HT1080 (cell line): Measurements from ENCODE around the gene PCAT6. TPM values are rescaled to one million over a fixed set of nuclear protein-coding genes. Genes with fewer than 3 reads are reported as not detected.

Source experiments
- DNase-seq: peaks from one replicate; pipeline ENCODE4 v3.0.0-alpha.2; 2015; ENCODE audit warnings: low read depth
- small RNA-seq: library from RNA; depleted of rRNA; stranded (forward); fragments of <200 nt; gene quantifications from one replicate; pipeline ENCODE3, GENCODE V24; 2014
- total RNA-seq: library from RNA; depleted of rRNA; stranded (reverse); fragments of >200 nt; shearing (Covaris generic); gene quantifications from 2 replicates; pipeline ENCODE4 v1.2.3, GENCODE V29; 2014; rRNA removed

The PCAT6 gene
- total RNA-seq, 1 experiment from 2014 or later: not detected

DNA sequence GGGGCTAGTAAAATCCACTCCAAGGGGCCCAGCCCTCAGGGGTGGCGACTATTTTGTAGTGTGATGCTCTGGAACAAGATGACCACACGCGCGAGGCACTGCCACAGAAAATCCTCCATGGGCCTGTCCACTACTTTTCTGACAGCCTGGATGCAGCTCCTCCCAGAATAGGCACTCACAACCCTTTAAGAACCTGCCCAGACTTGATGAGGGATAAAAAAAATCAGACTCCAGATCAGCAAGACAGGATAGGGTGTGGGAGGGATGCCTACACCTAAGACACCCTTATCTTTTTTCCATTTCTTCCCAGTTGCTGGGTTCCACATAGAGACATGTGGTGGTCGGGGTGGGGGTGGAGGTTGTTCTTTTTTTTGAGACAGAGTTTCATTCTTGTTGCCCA lies 33.5 kb downstream of the PCAT6 start:
- DNase-seq: no peak

DNA sequence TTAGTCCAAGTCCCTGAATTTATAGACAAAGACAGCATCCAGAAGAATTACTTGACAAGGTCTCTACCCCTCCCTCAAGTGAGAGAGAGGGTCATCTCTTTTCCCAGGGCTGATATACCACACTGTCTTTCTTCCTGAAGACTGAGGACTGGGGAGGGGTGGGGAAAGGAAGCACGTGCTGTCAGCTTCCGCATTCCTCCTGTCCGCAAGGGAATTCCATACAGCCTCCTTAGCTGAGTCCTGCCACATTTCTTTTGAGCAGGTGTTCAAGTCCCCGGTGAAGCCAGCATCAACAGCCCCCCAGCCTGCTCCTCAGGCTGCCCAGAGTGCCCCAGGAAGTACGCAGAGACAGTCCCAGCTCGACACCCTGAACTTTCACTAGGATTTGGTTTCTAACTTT lies 34.2 kb downstream of the PCAT6 start:
- no peak for DNase-seq

DNA sequence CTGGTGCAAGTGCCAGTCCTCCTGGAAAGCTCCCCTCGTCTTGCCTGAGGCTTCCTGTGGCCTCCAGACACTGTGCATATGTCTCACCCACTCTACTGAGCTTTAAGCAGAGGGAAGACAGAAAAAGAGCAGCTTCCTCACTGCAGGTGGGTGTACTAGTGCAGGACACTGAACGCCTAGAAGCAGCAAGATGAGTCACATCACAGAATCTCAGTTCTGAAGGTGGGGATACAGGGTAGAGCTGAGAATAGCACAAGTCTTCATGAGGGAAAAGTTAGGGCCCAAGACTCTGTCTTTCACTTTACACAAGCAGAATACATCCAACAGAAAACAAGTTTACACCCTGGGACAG lies 37.4 kb downstream of the PCAT6 start:
- no peak for DNase-seq

DNA sequence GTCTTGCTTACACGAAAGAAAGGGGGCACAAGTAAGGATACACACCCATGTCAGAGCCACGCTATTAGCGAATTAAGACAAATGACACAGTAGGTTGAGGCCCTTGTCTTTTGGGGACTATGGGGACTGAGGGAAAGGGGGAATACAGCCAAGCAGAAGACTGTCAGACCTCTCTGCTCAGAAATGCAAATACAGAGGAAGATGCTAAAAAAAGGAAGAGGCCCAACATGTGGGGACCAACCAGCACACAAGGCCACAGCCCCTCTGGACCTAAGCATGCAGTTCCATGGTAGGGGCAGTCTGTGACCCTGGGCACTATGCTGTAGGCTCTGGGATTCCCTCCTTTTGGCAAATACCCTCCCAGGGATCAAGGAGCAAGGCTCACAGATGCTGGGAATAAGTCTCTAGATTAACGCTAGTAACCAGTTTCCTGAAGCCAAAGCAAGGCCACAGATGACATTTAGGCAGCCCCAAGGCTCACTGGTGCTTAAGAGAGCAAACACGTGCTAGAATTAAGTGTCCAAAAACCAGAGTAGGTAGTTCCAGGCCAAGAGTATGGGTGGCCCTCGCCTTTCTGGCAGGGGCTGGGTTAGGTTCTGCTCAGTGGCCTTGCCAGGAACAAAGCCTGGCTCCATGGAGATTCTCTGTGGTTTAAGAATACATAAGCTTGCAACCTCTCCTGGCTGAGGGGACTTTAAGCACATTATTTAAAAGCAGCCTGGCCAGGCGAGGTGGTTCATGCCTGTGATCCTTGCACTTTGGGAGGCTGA lies 40.0 kb downstream of the PCAT6 start:
- no peak for DNase-seq

DNA sequence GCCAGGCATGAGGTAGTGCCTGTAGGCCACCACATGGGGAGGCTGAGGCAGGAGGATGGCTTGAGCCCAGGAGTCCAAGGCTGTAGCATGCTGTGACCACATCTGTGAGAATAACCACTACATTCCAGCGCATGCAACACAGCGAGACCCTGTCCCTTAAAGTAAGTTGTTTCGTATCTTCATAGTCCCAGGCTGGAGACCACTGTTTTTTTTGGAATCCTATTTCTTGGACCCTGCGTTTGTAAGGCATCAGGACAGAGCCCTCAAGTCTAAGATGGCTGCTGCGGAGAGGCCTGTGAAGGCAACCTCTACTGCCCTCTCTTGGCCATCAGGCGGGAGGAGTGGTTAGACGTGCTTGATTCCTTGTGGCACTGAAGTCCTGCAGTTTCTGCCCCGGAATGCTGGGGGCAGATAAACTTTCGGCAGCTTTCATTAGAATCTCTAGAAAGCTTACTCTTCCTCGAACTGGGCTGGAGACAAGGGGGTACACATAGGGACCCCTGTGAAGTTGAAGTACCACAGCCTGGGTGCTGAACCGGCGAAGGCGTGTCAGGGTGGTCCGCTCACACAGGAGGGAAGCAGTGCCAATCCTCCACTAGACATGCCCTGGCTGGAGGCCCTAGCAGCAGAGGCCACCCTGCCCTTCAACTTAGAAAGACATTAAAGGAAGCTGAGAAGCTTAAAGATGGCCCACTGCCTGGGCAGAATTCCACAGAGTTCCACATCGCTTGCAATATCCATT lies 41.6 kb downstream of the PCAT6 start:
- DNase-seq: peak; percentile 64

DNA sequence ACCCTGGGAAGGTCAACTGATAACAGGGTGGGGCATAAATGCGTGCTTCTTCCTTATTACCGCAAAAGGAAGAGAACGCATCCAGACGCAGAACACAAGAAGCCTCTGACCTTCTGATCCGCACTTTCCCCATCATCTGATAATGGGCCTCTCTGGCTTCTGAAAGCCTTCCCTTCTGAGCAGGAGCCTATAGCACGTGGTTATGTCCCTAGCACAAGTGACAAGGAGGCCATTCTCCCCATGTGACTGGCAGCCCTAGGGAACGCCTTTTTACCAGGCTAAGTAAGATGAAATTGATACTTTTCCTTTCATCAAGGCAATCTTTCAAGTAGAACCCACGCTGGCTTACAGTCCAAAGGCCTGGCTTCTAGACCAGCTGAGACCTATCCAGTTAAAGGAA lies 44.0 kb downstream of the PCAT6 start:
- no peak for DNase-seq

DNA sequence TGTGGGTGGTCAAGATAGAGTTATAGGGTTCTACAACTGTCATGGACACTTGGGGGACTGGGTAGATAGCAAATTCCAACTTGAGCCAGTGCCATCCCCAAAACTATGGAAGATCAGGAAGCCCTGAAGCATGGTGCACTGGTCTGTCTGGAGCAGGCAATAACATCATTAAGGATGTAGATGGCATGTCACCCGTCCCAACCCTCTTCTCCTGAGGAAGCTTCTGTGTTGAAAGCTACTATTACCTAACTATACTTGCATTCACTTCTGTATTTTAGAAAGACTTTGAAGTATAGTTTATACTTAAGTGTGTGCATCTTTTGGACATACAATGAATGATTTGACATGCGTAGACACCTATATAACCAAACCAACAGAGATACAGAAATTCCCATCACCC lies 45.3 kb downstream of the PCAT6 start:
- DNase-seq: no peak

DNA sequence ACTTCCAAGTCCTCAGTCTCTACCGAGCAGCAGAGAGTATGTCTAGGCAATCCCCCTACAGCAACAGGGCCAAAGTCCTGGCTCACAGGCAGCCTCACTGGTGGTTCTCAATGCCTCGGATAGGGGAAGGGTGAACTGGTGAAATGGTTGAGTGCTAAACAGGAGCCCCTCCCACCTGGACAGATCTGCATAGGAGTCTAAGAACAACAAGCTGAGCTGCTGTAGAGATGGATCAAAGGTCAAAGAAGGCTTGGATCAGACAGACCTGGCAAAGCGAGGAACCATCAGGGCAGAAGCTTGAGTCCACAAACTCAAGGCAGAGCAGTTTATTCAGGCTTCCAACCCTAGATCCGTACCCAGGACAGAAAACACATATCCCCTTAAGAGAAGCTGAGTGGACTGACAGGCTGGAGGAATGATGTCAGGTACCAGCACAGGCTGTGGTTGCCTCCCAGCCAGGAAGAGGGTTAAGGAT lies 46.4 kb downstream of the PCAT6 start:
- DNase-seq: no peak

DNA sequence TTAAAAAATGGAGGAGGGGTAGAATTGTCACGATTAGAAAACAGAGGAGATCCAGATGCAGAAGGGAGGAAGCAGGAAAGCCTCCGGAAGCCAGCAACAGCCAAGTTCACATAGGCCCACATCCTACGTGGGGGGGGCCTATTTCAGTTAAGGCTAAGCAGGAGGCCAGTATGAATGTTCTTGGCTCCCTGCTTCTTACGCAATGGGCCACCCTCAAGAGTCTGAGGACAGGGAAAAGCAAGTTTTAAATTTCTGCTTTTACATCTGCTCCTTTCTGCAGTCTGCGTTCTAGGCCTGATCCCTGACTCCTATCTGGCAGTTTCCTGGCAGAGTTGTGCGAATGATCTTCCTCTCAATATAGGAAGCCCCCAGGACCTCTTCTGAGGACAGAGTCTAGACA lies 47.6 kb downstream of the PCAT6 start:
- no peak for DNase-seq

DNA sequence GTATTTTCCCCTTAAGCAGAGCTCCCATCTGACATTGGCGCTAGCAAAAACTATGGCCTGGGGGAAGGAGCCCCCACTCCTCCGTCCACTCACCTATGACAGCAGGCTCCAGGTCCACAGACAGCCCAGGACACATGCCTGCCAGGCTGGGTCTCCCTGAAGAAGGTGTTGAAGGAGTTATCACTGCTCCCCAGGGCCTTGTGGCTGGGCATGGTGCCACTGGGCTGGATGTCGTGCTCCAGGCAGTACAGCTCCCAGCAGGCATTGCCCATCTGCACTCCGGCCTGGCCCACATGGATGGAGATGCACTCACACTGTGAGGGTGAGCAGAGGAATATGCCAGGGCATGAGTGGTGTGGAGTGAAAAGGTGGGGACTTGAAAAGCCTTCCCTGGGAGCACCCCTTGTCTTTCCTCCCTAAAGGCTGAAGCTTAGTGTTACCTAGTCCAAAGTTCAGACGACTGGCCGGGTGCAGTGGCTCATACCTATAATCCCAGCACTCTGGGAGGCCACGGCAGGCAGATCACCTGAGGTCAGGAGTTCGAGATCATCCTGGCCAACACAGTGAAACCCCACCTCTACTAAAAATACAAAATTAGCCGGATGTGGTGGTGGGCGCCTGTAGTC lies 48.1 kb downstream of the PCAT6 start:
- no peak for DNase-seq

DNA sequence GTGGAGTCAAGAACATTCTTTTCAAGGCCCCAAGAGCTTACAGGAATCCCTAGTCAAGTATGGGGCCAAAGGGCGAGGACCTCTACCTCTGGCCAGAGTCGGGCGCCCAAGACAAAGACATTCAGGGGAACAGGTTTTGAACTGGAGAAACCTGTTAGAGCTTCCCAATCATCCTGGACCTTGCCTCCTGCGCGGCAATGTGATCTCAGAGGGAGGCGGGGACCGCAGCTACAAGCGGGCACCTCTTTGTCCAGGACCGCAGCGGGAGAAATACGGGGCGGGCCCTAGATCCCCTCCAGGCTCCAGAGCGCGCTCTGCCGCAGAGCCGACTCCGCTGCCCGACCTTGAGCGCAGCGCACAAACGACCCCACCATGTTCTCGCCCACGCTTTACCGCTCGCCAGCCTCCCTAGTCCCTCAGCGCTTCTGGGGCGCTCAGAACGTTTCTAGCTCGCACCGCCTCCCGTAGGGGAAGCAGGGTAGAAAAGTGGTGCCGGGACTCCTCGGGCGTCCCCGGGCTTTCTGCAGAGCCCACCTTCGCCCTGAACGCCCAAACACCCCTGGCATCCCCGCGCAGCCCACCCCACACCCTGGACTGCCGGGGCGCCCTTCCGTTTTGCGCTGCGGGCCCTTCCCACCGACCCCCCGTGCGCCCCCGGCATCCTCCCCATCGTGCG lies 50.1 kb downstream of the PCAT6 start:
- peak; percentile 31 for DNase-seq

Small RNAs within 50 kb of the gene (small RNA-seq; reads per million reads assigned to genes)
- not detected for gene AC098934.3

Other genes with a start within 250 kb of the PCAT6 start
- 0.02 TPM in 1 of 2 replicates, not detected in the other for gene SYT2, start 100.5 kb upstream of the PCAT6 start, total RNA-seq
- gene KDM5B, start 2.5 kb upstream of the PCAT6 start, total RNA-seq: 14.2 and 15.7 TPM in 2 replicates
- 12.4 and 13.8 TPM in 2 replicates for gene RABIF, start 78.2 kb downstream of the PCAT6 start, total RNA-seq
- 14.8 and 17.7 TPM in 2 replicates for gene KLHL12, start 116.3 kb downstream of the PCAT6 start, total RNA-seq
- 90.5 and 116 TPM in 2 replicates for gene ADIPOR1, start 147.4 kb downstream of the PCAT6 start, total RNA-seq
- 23.1 and 23.5 TPM in 2 replicates for gene CYB5R1, start 156.3 kb downstream of the PCAT6 start, total RNA-seq
- 64.0 and 75.3 TPM in 2 replicates for gene TMEM183A, start 196.4 kb downstream of the PCAT6 start, total RNA-seq
- gene PPFIA4, start 215.5 kb downstream of the PCAT6 start, total RNA-seq: 1.3 and 2.4 TPM in 2 replicates